CD14-positive monocyte (primary cell): ENCODE measurements around the gene TTC32. TPM values are rescaled to one million over a fixed set of nuclear protein-coding genes. Genes with fewer than 3 reads are reported as not detected.

Experiments
- DNase-seq, 3 donors: peaks; one replicate each; pipeline ENCODE4 v3.0.0-alpha.2; 2011 to 2022
- H2AFZ ChIP-seq: 2 replicates; pipeline ENCODE4 v1.6.0; 2012; ENCODE audit warnings: mild to moderate bottlenecking, low read depth, low read length, inconsistent platforms; ENCODE audit not compliant: insufficient read depth, poor library complexity, severe bottlenecking
- H3K27ac ChIP-seq, 2 donors: 1 replicate in 1 of 2; 2 replicates in 1 of 2; pipeline ENCODE4 v1.5.1; 2012 to 2013; ENCODE audit warnings: low read length in 2 of 2, control low read depth in 1 of 2, inconsistent platforms in 1 of 2, low read depth in 1 of 2, mild to moderate bottlenecking in 1 of 2
- H3K27me3 ChIP-seq, 2 donors: one replicate each; pipeline versions ENCODE4 v1.6.0 to v1.6.1; 2011 to 2013; ENCODE audit warnings: low read length in 2 of 2; ENCODE audit not compliant: control insufficient read depth in 2 of 2, insufficient read depth in 2 of 2
- H3K36me3 ChIP-seq, 2 donors: replicated peaks in 1 of 2; 1 replicate in 1 of 2; 2 replicates in 1 of 2; pipeline versions ENCODE4 v1.5.1 to v1.6.1; 2012 to 2013; ENCODE audit warnings: low read length in 2 of 2, control low read depth in 1 of 2, inconsistent platforms in 1 of 2, mild to moderate bottlenecking in 1 of 2; ENCODE audit not compliant: insufficient read depth in 2 of 2, control insufficient read depth in 1 of 2
- H3K4me1 ChIP-seq, 2 donors: 1 replicate in 1 of 2; 2 replicates in 1 of 2; pipeline versions ENCODE4 v1.5.1 to v1.6.1; 2012 to 2013; ENCODE audit warnings: low read length in 2 of 2, control low read depth in 1 of 2, inconsistent platforms in 1 of 2, mild to moderate bottlenecking in 1 of 2, moderate library complexity in 1 of 2; ENCODE audit not compliant: insufficient read depth in 2 of 2, control insufficient read depth in 1 of 2
- H3K4me2 ChIP-seq: replicated peaks from 2 replicates; pipeline ENCODE3; 2012; ENCODE audit warnings: low read length, moderate library complexity, mild to moderate bottlenecking; ENCODE audit not compliant: poor library complexity, severe bottlenecking; ENCODE audit errors: extremely low read depth
- H3K4me3 ChIP-seq, 3 experiments: fragments of 200-600 bp in 1 of 3; sonication (generic) in 1 of 3; replicated peaks in 1 of 3; 1 replicate in 2 of 3; 2 replicates in 1 of 3; pipeline ENCODE4 v1.5.1; 2011 to 2013; ENCODE audit warnings: low read length in 3 of 3, mild to moderate bottlenecking in 3 of 3, control low read depth in 2 of 3, low read depth in 2 of 3, inconsistent platforms in 1 of 3, moderate library complexity in 1 of 3
- H3K79me2 ChIP-seq: 2 replicates; pipeline ENCODE4 v1.6.0; 2012; ENCODE audit warnings: mild to moderate bottlenecking, control low read depth, inconsistent platforms, low read length, moderate library complexity; ENCODE audit not compliant: insufficient read depth
- H3K9ac ChIP-seq: 2 replicates; pipeline ENCODE4 v1.6.0; 2017; ENCODE audit warnings: low read length, mild to moderate bottlenecking; ENCODE audit not compliant: insufficient read depth, poor library complexity, severe bottlenecking
- H3K9me3 ChIP-seq, 2 donors: replicated peaks in 1 of 2; 1 replicate in 1 of 2; 2 replicates in 1 of 2; pipeline versions ENCODE4 v1.5.1 to v1.6.1; 2012 to 2013; ENCODE audit warnings: low read length in 2 of 2, control low read depth in 1 of 2; ENCODE audit not compliant: control insufficient read depth in 1 of 2, insufficient read depth in 1 of 2
- H4K20me1 ChIP-seq: 2 replicates; pipeline ENCODE4 v1.6.0; 2012; ENCODE audit warnings: mild to moderate bottlenecking, low read length, control low read depth, moderate library complexity; ENCODE audit not compliant: insufficient read depth
- H3K27ac Mint-ChIP-seq, 7 donors: one replicate each; pipeline ENCODE4 v1.8.0; 2020; ENCODE audit warnings: mild to moderate bottlenecking in 7 of 7, mixed read lengths in 7 of 7, moderate library complexity in 6 of 7, inconsistent platforms in 2 of 7
- H3K27me3 Mint-ChIP-seq, 3 donors: one replicate each; pipeline ENCODE4 v1.8.0; 2021 to 2022; ENCODE audit warnings: low read depth in 3 of 3, mild to moderate bottlenecking in 3 of 3, mixed read lengths in 3 of 3, moderate library complexity in 3 of 3, inconsistent platforms in 1 of 3
- H3K36me3 Mint-ChIP-seq, 2 donors: one replicate each; pipeline ENCODE4 v1.8.0; 2020; ENCODE audit warnings: mixed read lengths in 2 of 2, inconsistent platforms in 1 of 2, mild to moderate bottlenecking in 1 of 2
- H3K4me1 Mint-ChIP-seq: one replicate; pipeline ENCODE4 v1.8.0; 2020; ENCODE audit warnings: mild to moderate bottlenecking, mixed read lengths
- H3K4me3 Mint-ChIP-seq, 2 donors: one replicate each; pipeline ENCODE4 v1.8.0; 2020; ENCODE audit warnings: mild to moderate bottlenecking in 2 of 2, mixed read lengths in 2 of 2, moderate library complexity in 1 of 2
- H3K9me3 Mint-ChIP-seq, 7 donors: one replicate each; pipeline ENCODE4 v1.8.0; 2020 to 2022; ENCODE audit warnings: mixed read lengths in 7 of 7, mild to moderate bottlenecking in 6 of 7, moderate library complexity in 6 of 7, inconsistent platforms in 2 of 7
- CTCF ChIP-seq: fragments of 200-600 bp; IDR thresholded peaks from one replicate; pipeline ENCODE4 v1.8.0; 2022; ENCODE audit warnings: antibody characterized with exemption, mild to moderate bottlenecking
- WGBS: methylation state at CpG from one replicate; pipeline ENCODE4 v1.1.5; 2013; ENCODE audit warnings: missing lambda C conversion rate; ENCODE audit not compliant: insufficient coverage; 5-methylcytosine and 5-hydroxymethylcytosine counted together
- intact Hi-C, 2 donors: fragments of 100-400 bp; cut with micrococcal nuclease; formaldehyde crosslinking; loops; one replicate each; pipeline versions ENCODE4 v1.15.0 to v1.15.1; 2023
- polyA plus RNA-seq, 3 donors: library from polyadenylated mRNA; depleted of rRNA in 1 of 3; unstranded in 2 of 3; stranded (reverse) in 1 of 3; fragments of 300-500 nt in 2 of 3; fragments of >200 nt in 1 of 3; fragmentation: Illumina TruSeq in 2 of 3; gene quantifications; 1 replicate in 2 of 3; 2 replicates in 1 of 3; pipeline ENCODE4 v1.2.3, GENCODE V29; 2012 to 2021

Gene TTC32
- polyA plus RNA-seq, 3 donors, result 17.6 to 27.7 (median 20.1) TPM

DNA sequence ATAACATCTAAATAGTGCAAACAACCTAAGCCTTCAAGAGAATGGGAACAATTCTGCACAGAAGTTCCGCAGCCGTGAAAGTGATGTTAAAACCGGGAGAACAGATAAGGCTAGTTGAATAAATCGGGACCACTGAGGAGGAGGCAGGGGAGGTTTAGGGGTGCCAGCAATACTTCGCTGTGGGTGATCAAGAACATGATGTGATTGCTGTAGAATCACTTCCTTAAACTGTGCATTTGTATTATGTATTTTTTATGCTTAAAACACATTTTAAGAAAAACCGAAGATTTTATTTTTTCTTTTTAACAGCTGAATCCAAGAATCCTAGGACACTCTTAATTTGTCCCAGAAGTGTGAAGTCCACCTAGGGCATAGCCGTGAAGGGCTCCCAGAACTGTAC lies 33.6 kb downstream of the TTC32 start:
- Mint-ChIP-seq H3K36me3 (peaks cover 0 to 10% of the 10 kb centered on the region in 2 donors), H3K4me3 (peak overlapping the region; percentile 93 to 98), H3K9me3 (peaks cover 0 to 8% (median 0%) of the 10 kb centered on the region in 7 donors), H3K27me3 (peaks cover 12 to 28% (median 13%) of the 10 kb centered on the region in 3 donors), H3K4me1 (peaks cover 23% of the 10 kb centered on the region), H3K27ac (no peak overlapping the region)
- Histone ChIP-seq H2AFZ (peak overlapping the region; percentile 99), H3K9me3 (no peaks in the 10 kb centered on the region), H3K36me3 (peaks cover 0 to 1% of the 10 kb centered on the region in 2 donors), H3K79me2 (no peaks in the 10 kb centered on the region), H3K27ac (peak overlapping the region in 1 of 2 donors; percentile 77), H3K4me3 (peak overlapping the region; percentile 43 to 85 (median 74)), H3K27me3 (peaks cover 0 to 2% of the 10 kb centered on the region in 2 donors), H3K4me2 (peak overlapping the region; percentile 80), H3K4me1 (peaks cover 16 to 21% of the 10 kb centered on the region in 2 donors), H4K20me1 (no peaks in the 10 kb centered on the region), H3K9ac (peak overlapping the region; percentile 75)
- no peak for DNase-seq
- no peak for TF ChIP-seq CTCF
- intact Hi-C loops, result loop anchor here in 1 of 2 donors (5.0 kb wide), 1 partner anchor 1116 kb away; no protein-coding TSS in a partner anchor
- WGBS, result 45% methylated on average over 3 of the region's 7 CpGs

GRCh38 chr2:19866771-19867170 lies 35.0 kb downstream of the TTC32 start:
- Histone ChIP-seq H3K9ac (no peak overlapping the region), H3K4me2 (no peak overlapping the region), H3K4me1 (peaks cover 16 to 23% of the 10 kb centered on the region in 2 donors), H3K27ac (no peak overlapping the region), H3K9me3 (no peaks in the 10 kb centered on the region), H3K79me2 (no peaks in the 10 kb centered on the region), H3K36me3 (no peaks in the 10 kb centered on the region), H2AFZ (no peak overlapping the region), H3K4me3 (no peak overlapping the region), H3K27me3 (peaks cover 0 to 2% of the 10 kb centered on the region in 2 donors), H4K20me1 (no peaks in the 10 kb centered on the region)
- H3K27me3 Mint-ChIP-seq, result peaks cover 14 to 26% (median 15%) of the 10 kb centered on the region in 3 donors
- peaks cover 0 to 8% (median 0%) of the 10 kb centered on the region in 7 donors for H3K9me3 Mint-ChIP-seq
- no peak for TF ChIP-seq CTCF
- H3K4me3 Mint-ChIP-seq, result no peak overlapping the region
- no peak overlapping the region for H3K27ac Mint-ChIP-seq
- H3K4me1 Mint-ChIP-seq, result peaks cover 23% of the 10 kb centered on the region
- no peak for DNase-seq
- H3K36me3 Mint-ChIP-seq, result peaks cover 0 to 6% of the 10 kb centered on the region in 2 donors
- 100% methylated on average over 2 of the region's 2 CpGs for WGBS
- intact Hi-C loops, result loop anchor here in 1 of 2 donors (5.0 kb wide), 1 partner anchor 1114 kb away; no protein-coding TSS in a partner anchor
